Parathyroid adenoma (tissue), 2 donors: Measurements from ENCODE around the gene SPPL2A.
A peak's percentile ranks its signal among the peaks of the same experiment; 100 is the strongest.

ENCODE experiments used
- H2AFZ ChIP-seq: fragments of 300-600 bp; sonication (generic); one replicate; pipeline ENCODE4 v1.7.0; 2017; ENCODE audit warnings: antibody characterized with exemption, mild to moderate bottlenecking
- H3K27ac ChIP-seq: fragments of 300-600 bp; sonication (generic); one replicate; pipeline ENCODE4 v1.7.0; 2017
- H3K27me3 ChIP-seq: fragments of 300-600 bp; sonication (generic); one replicate; pipeline ENCODE4 v1.7.0; 2017; ENCODE audit warnings: low read length; ENCODE audit not compliant: control insufficient read depth, insufficient read depth
- H3K36me3 ChIP-seq: fragments of 300-600 bp; sonication (generic); one replicate; pipeline ENCODE4 v1.7.0; 2017; ENCODE audit warnings: low read length; ENCODE audit not compliant: control insufficient read depth, insufficient read depth
- H3K4me1 ChIP-seq: fragments of 300-600 bp; sonication (generic); one replicate; pipeline ENCODE4 v1.7.0; 2017; ENCODE audit warnings: control low read depth
- H3K4me2 ChIP-seq: fragments of 300-600 bp; sonication (generic); one replicate; pipeline ENCODE4 v1.7.0; 2017; ENCODE audit warnings: low read length
- H3K4me3 ChIP-seq: fragments of 300-600 bp; sonication (generic); one replicate; pipeline ENCODE4 v1.7.0; 2017; ENCODE audit warnings: low read depth, low read length
- H3K79me2 ChIP-seq: fragments of 300-600 bp; sonication (generic); one replicate; pipeline ENCODE4 v1.7.0; 2017; ENCODE audit warnings: control low read depth
- H3K9ac ChIP-seq: fragments of 300-600 bp; sonication (generic); one replicate; pipeline ENCODE4 v1.7.0; 2017; ENCODE audit warnings: mild to moderate bottlenecking
- H3K9me3 ChIP-seq: fragments of 300-600 bp; sonication (generic); one replicate; pipeline ENCODE4 v1.7.0; 2017; ENCODE audit warnings: low read length; ENCODE audit not compliant: control insufficient read depth
- CTCF ChIP-seq: fragments of 300-600 bp; sonication (generic); IDR thresholded peaks from one replicate; pipeline ENCODE4 v1.7.0; 2017; ENCODE audit warnings: antibody characterized with exemption, mild to moderate bottlenecking
- donor health status: primary hyperparathyroidism.

Gene SPPL2A

GRCh38 chr15:50783895-50784294 lies 18.4 kb upstream of the SPPL2A start:
- no peak overlapping the region for H2AFZ ChIP-seq
- no peaks in the 10 kb centered on the region for H3K9me3 ChIP-seq
- no peaks in the 10 kb centered on the region for H3K27me3 ChIP-seq
- H3K27ac ChIP-seq = no peak overlapping the region
- H3K4me2 ChIP-seq = peak overlapping the region; percentile 9
- H3K79me2 ChIP-seq = no peaks in the 10 kb centered on the region
- TF ChIP-seq CTCF = no peak
- H3K4me1 ChIP-seq = peaks cover 2% of the 10 kb centered on the region
- no peak overlapping the region for H3K9ac ChIP-seq
- H3K36me3 ChIP-seq = no peaks in the 10 kb centered on the region
- H3K4me3 ChIP-seq = no peak overlapping the region

- Histone ChIP-seq H3K36me3 (no peaks in the 10 kb centered on the region), H2AFZ (no peak overlapping the region), H3K9me3 (no peaks in the 10 kb centered on the region), H3K9ac (no peak overlapping the region), H3K27ac (no peak overlapping the region), H3K79me2 (no peaks in the 10 kb centered on the region), H3K4me1 (peaks cover 2% of the 10 kb centered on the region), H3K4me3 (no peak overlapping the region), H3K27me3 (no peaks in the 10 kb centered on the region), H3K4me2 (peak overlapping the region; percentile 9)
- TF ChIP-seq CTCF = no peak
Observed at GRCh38 chr15:50783411-50783810, 17.9 kb upstream of the SPPL2A start.

- H2AFZ ChIP-seq = peak overlapping the region; percentile 11
- H3K27me3 ChIP-seq = no peaks in the 10 kb centered on the region
- no peak for TF ChIP-seq CTCF
- no peak overlapping the region for H3K27ac ChIP-seq
- H3K36me3 ChIP-seq = no peaks in the 10 kb centered on the region
- no peak overlapping the region for H3K9ac ChIP-seq
- H3K4me1 ChIP-seq = no peaks in the 10 kb centered on the region
- H3K79me2 ChIP-seq = no peaks in the 10 kb centered on the region
- no peaks in the 10 kb centered on the region for H3K9me3 ChIP-seq
- peak overlapping the region; percentile 6 for H3K4me2 ChIP-seq
- H3K4me3 ChIP-seq = peak overlapping the region; percentile 14
Observed at GRCh38 chr15:50778086-50778485, 12.6 kb upstream of the SPPL2A start.

GRCh38 chr15:50777042-50777441 lies 11.5 kb upstream of the SPPL2A start:
- Histone ChIP-seq H3K4me1 (no peaks in the 10 kb centered on the region), H3K27me3 (no peaks in the 10 kb centered on the region), H2AFZ (no peak overlapping the region), H3K27ac (no peak overlapping the region), H3K9ac (no peak overlapping the region), H3K36me3 (no peaks in the 10 kb centered on the region), H3K4me2 (no peak overlapping the region), H3K79me2 (no peaks in the 10 kb centered on the region), H3K9me3 (no peaks in the 10 kb centered on the region), H3K4me3 (no peak overlapping the region)
- no peak for TF ChIP-seq CTCF

- no peak for TF ChIP-seq CTCF
- no peaks in the 10 kb centered on the region for H3K36me3 ChIP-seq
- peak overlapping the region; percentile 19 for H3K4me2 ChIP-seq
- no peak overlapping the region for H3K4me3 ChIP-seq
- no peak overlapping the region for H3K9ac ChIP-seq
- H3K4me1 ChIP-seq = no peaks in the 10 kb centered on the region
- no peaks in the 10 kb centered on the region for H3K27me3 ChIP-seq
- H3K27ac ChIP-seq = no peak overlapping the region
- no peak overlapping the region for H2AFZ ChIP-seq
- no peaks in the 10 kb centered on the region for H3K79me2 ChIP-seq
- H3K9me3 ChIP-seq = no peaks in the 10 kb centered on the region
Observed at GRCh38 chr15:50774450-50774849, 8.9 kb upstream of the SPPL2A start.
